ENCODE data around the gene STARD6.

- no peak for TF ChIP-seq CTCF (conservative IDR thresholded peaks at IDR 0.05 in 1 of 2, IDR thresholded peaks at IDR 0.05 in 1 of 2; ENCODE audit: low read depth in 1 of 2, low read length in 2 of 2)
- TF ChIP-seq EZH2 (IDR thresholded peaks at IDR 0.05; ENCODE audit: low read length, missing control alignments) = no peak
Measured at GRCh38 chr18:54329787-54330186, 27.9 kb downstream of the STARD6 start.

Data from fibroblast of lung (primary cell).